HCT116 (cell line): ENCODE measurements around the gene TMOD4. TPM values are rescaled to one million over a fixed set of nuclear protein-coding genes. Genes with fewer than 3 reads are reported as not detected.

Source experiments
- ATAC-seq: fragments of 200-7000 bp; cut with Tn5 transposase; 2 replicates; pipeline ENCODE4 v1.9.1; 2020; ENCODE audit warnings: mild to moderate bottlenecking, moderate library complexity
- BruUV-seq: library from RNA; stranded (reverse); fragments of 400-500 nt; replicated peaks from 2 replicates; lab custom pipeline; 2021; lab: Mats Ljungman, UMichigan
- CTCF ChIA-PET: fragments of 300-600 bp; sonication (Branson Sonifier 250); formaldehyde crosslinking; loops from one replicate; lab custom pipeline; 2021; ENCODE audit warnings: antibody characterized with exemption; lab: Charles Lee
- POLR2A ChIA-PET: fragments of 300-600, 350-600 bp; sonication (Branson Sonifier 250); formaldehyde crosslinking; loops from one replicate; lab custom pipeline; 2021; ENCODE audit warnings: antibody characterized with exemption; lab: Charles Lee
- RAD21 ChIA-PET, 2 experiments: fragments of 300-600 bp; sonication (Branson Sonifier 250); formaldehyde crosslinking; loops; one replicate each; lab custom pipeline; 2023; ENCODE audit warnings: low total read pairs in 2 of 2; ENCODE audit not compliant: uncharacterized antibody in 2 of 2, unreplicated experiment in 2 of 2, low non-redundant PET in 1 of 2; lab: Charles Lee
- DNase-seq: peaks from one replicate; pipeline ENCODE4 v3.0.0-alpha.2; 2010; ENCODE audit warnings: low read depth, low spot score
- H2AFZ ChIP-seq: fragments of 200-600 bp; shearing (Covaris generic), sonication (generic); 2 replicates; pipeline ENCODE4 v1.6.1; 2017; ENCODE audit warnings: low read depth, mixed run types, mixed read lengths, antibody characterized with exemption, low read length; ENCODE audit not compliant: poor library complexity, severe bottlenecking
- H3K27ac ChIP-seq: 2 replicates; pipeline ENCODE4 v1.5.1; 2012; ENCODE audit warnings: low read depth, low read length
- H3K27me3 ChIP-seq: fragments of 200-600 bp; sonication (generic); 2 replicates; pipeline ENCODE4 v1.6.1; 2016; ENCODE audit warnings: mixed run types, low read length, mixed read lengths; ENCODE audit not compliant: insufficient read depth
- H3K36me3 ChIP-seq, 2 experiments: fragments of 200-500 bp in 1 of 2; fragments of 200-600 bp in 1 of 2; sonication (Bioruptor generic) in 1 of 2; sonication (generic) in 1 of 2; 2 replicates each; pipeline versions ENCODE4 v1.5.1 to v1.6.1; 2014 to 2016; ENCODE audit warnings: low read length in 2 of 2, inconsistent platforms in 1 of 2, mixed read lengths in 1 of 2, mixed run types in 1 of 2; ENCODE audit not compliant: insufficient read depth in 2 of 2, control insufficient read depth in 1 of 2
- H3K4me1 ChIP-seq, 2 experiments: fragments of 200-600 bp in 1 of 2; sonication (generic) in 1 of 2; 2 replicates each; pipeline versions ENCODE4 v1.5.1 to v1.6.1; 2012 to 2017; ENCODE audit warnings: low read length in 2 of 2, inconsistent platforms in 1 of 2, mild to moderate bottlenecking in 1 of 2, mixed read lengths in 1 of 2, mixed run types in 1 of 2, moderate library complexity in 1 of 2; ENCODE audit not compliant: insufficient read depth in 2 of 2, control insufficient read depth in 1 of 2
- H3K4me2 ChIP-seq: fragments of 200-600 bp; sonication (generic); 2 replicates; pipeline ENCODE4 v1.6.1; 2017; ENCODE audit warnings: mixed run types, low read length, mixed read lengths
- H3K4me3 ChIP-seq, 2 experiments: fragments of 200-600 bp in 1 of 2; sonication (generic) in 1 of 2; replicated peaks in 1 of 2; 2 replicates each; pipeline ENCODE4 v1.5.1; 2011 to 2016; ENCODE audit warnings: low read length in 2 of 2, control low read depth in 1 of 2, low read depth in 1 of 2, mild to moderate bottlenecking in 1 of 2, mixed read lengths in 1 of 2, mixed run types in 1 of 2
- H3K79me2 ChIP-seq: fragments of 200-600 bp; sonication (generic); 2 replicates; pipeline ENCODE4 v1.6.1; 2017; ENCODE audit warnings: mild to moderate bottlenecking, mixed run types, low read length, moderate library complexity, mixed read lengths; ENCODE audit not compliant: insufficient read depth
- H3K9ac ChIP-seq: fragments of 200-600 bp; sonication (generic); 2 replicates; pipeline ENCODE4 v1.6.1; 2016; ENCODE audit warnings: low read length, mixed read lengths
- H3K9me2 ChIP-seq: fragments of 200-600 bp; sonication (generic), shearing (Covaris generic); 2 replicates; pipeline ENCODE4 v1.6.1; 2017; ENCODE audit warnings: mixed run types, mild to moderate bottlenecking, moderate library complexity; ENCODE audit not compliant: insufficient read depth
- H3K9me3 ChIP-seq, 2 experiments: fragments of 200-500 bp in 1 of 2; fragments of 200-600 bp in 1 of 2; sonication (Bioruptor generic) in 1 of 2; sonication (generic) in 1 of 2; 2 replicates each; pipeline ENCODE4 v1.6.1; 2014 to 2017; ENCODE audit warnings: low read length in 2 of 2, mixed read lengths in 2 of 2, inconsistent platforms in 1 of 2, low read depth in 1 of 2, mild to moderate bottlenecking in 1 of 2, mixed run types in 1 of 2, moderate library complexity in 1 of 2; ENCODE audit not compliant: control insufficient read depth in 1 of 2, insufficient read depth in 1 of 2
- H4K20me1 ChIP-seq: fragments of 200-600 bp; sonication (generic), shearing (Covaris generic); 2 replicates; pipeline ENCODE4 v1.6.1; 2017; ENCODE audit warnings: mixed run types, mild to moderate bottlenecking, moderate library complexity; ENCODE audit not compliant: insufficient read depth
- EGR1 ChIP-seq: IDR thresholded peaks from 2 replicates; pipeline ENCODE4 v1.6.1; 2012; ENCODE audit warnings: low read depth
- FOSL1 ChIP-seq: IDR thresholded peaks from 2 replicates; pipeline ENCODE4 v1.6.1; 2012; ENCODE audit warnings: low read depth
- JUND ChIP-seq: IDR thresholded peaks from 2 replicates; pipeline ENCODE4 v1.6.1; 2012
- RAD21 ChIP-seq: IDR thresholded peaks from 2 replicates; pipeline ENCODE4 v1.6.1; 2012; ENCODE audit warnings: low read depth, mild to moderate bottlenecking
- REST ChIP-seq: IDR thresholded peaks from 2 replicates; pipeline ENCODE4 v1.6.1; 2012; ENCODE audit warnings: low read depth
- SP1 ChIP-seq: IDR thresholded peaks from 2 replicates; pipeline ENCODE4 v1.6.1; 2012; ENCODE audit warnings: low read depth
- YY1 ChIP-seq: IDR thresholded peaks from 2 replicates; pipeline ENCODE4 v1.6.1; 2011; ENCODE audit warnings: low read length, low read depth, moderate library complexity, mild to moderate bottlenecking; ENCODE audit not compliant: insufficient replicate concordance; ENCODE audit errors: extremely low read depth
- ZFX ChIP-seq: fragments of 450-650 bp; IDR thresholded peaks from 2 replicates; pipeline ENCODE4 v1.6.1; 2017
- intact Hi-C: fragments of 100-400 bp; cut with micrococcal nuclease; formaldehyde crosslinking; loops from 2 replicates; pipeline ENCODE4 v1.10.0; 2022
- total RNA-seq: library from RNA; stranded (reverse); gene quantifications from one replicate; pipeline ENCODE4 v1.2.1, GENCODE V29; 2021; ENCODE audit not compliant: unreplicated experiment

Gene TMOD4
- total RNA-seq, 1 experiment from 2014 or later: 1.8 TPM

- CTCF ChIA-PET: interaction anchor here (0.7 to 0.9 kb wide), 2 partner anchors 14 to 41 kb away, joined by 3 read pairs; partner anchors contain the start of gene TNFAIP8L2
- Histone ChIP-seq H3K27me3 (no peaks in the 10 kb centered on the region), H3K9me2 (no peaks in the 10 kb centered on the region), H3K36me3 (no peaks in the 10 kb centered on the region), H3K9ac (no peak overlapping the region), H3K79me2 (no peaks in the 10 kb centered on the region), H3K4me3 (no peak overlapping the region), H3K9me3 (no peaks in the 10 kb centered on the region), H2AFZ (no peak overlapping the region), H3K4me2 (no peak overlapping the region), H3K27ac (no peak overlapping the region), H3K4me1 (peaks cover 7 to 17% of the 10 kb centered on the region in 2 experiments; a peak in 3 of 4 replicates), H4K20me1 (no peaks in the 10 kb centered on the region)
- TF ChIP-seq YY1 (no peak), RAD21 (no peak), REST (no peak)
- RAD21 ChIA-PET: no interaction called here
- ATAC-seq: no peak
- intact Hi-C loops: no loop called here
- POLR2A ChIA-PET: no interaction called here
- no peak for DNase-seq
- BruUV-seq: no TSS peak
Measured at GRCh38 chr1:151142411-151143056, 33.2 kb downstream of the TMOD4 start.

GRCh38 chr1:151137789-151138188, 38.0 kb downstream of the TMOD4 start:
- H3K4me2 ChIP-seq: no peak overlapping the region
- H3K4me3 ChIP-seq: no peak overlapping the region
- no peak overlapping the region for H3K9ac ChIP-seq
- no peaks in the 10 kb centered on the region for H3K9me3 ChIP-seq
- H4K20me1 ChIP-seq: no peaks in the 10 kb centered on the region
- H2AFZ ChIP-seq: no peak overlapping the region
- intact Hi-C loops: no loop called here
- no peaks in the 10 kb centered on the region for H3K27me3 ChIP-seq
- BruUV-seq: no TSS peak
- POLR2A ChIA-PET: no interaction called here
- H3K79me2 ChIP-seq: no peaks in the 10 kb centered on the region
- RAD21 ChIA-PET: no interaction called here
- CTCF ChIA-PET: no interaction called here
- no peaks in the 10 kb centered on the region for H3K4me1 ChIP-seq
- H3K36me3 ChIP-seq: no peaks in the 10 kb centered on the region
- H3K27ac ChIP-seq: no peak overlapping the region
- TF ChIP-seq FOSL1: no peak
- TF ChIP-seq REST: no peak
- TF ChIP-seq ZFX: no peak
- no peak for TF ChIP-seq EGR1
- TF ChIP-seq JUND: no peak
- no peak for TF ChIP-seq RAD21
- no peak for TF ChIP-seq SP1
- DNase-seq (no peak), ATAC-seq (no peak)
- no peaks in the 10 kb centered on the region for H3K9me2 ChIP-seq
